HG02938 (cell line): Measurements from ENCODE around the gene EIF1AX.
A peak's percentile ranks its signal among the peaks of the same experiment; 100 is the strongest.
"Not testable (repeated sequence)": the region's sequence is repeated elsewhere in the genome, so short reads cannot be mapped to it uniquely, and the experiment has no call there.

Experiments
- ATAC-seq: cut with Tn5 transposase; IDR thresholded peaks from one replicate; pipeline ENCODE4 v1.9.1; 2021; ENCODE audit warnings: mild to moderate bottlenecking, moderate library complexity; ENCODE audit not compliant: unreplicated experiment

Gene EIF1AX

GRCh38 chrX:20141281-20142220, at the start of gene EIF1AX:
TSS of gene EIF1AX (minus strand) at chrX:20141838. CDS start at chrX:20141640, 198 bp downstream.
- ATAC-seq: peak; percentile 98

- ATAC-seq: no peak
These were observed 47.5 kb upstream of the EIF1AX start for GRCh38 chrX:20189171-20189570.

- peak; percentile 62 for ATAC-seq
These were observed 40.1 kb upstream of the EIF1AX start for GRCh38 chrX:20181598-20182329.

- ATAC-seq: no peak
These were observed 35.5 kb upstream of the EIF1AX start for GRCh38 chrX:20177093-20177492.

- ATAC-seq: no peak
These were observed 32.2 kb upstream of the EIF1AX start for GRCh38 chrX:20173856-20174255.

GRCh38 chrX:20173313-20173712, 31.7 kb upstream of the EIF1AX start:
- no peak for ATAC-seq

- no peak for ATAC-seq
These were observed 30.2 kb upstream of the EIF1AX start for GRCh38 chrX:20171887-20172286.

GRCh38 chrX:20162516-20162915, 20.9 kb upstream of the EIF1AX start:
- ATAC-seq: not testable (repeated sequence)

- ATAC-seq: no peak
These were observed 18.3 kb upstream of the EIF1AX start for GRCh38 chrX:20159797-20160385.

GRCh38 chrX:20151689-20152088, 10.1 kb upstream of the EIF1AX start:
- no peak for ATAC-seq

- no peak for ATAC-seq
These were observed 7.7 kb upstream of the EIF1AX start for GRCh38 chrX:20149326-20149725.

- ATAC-seq: no peak
These were observed 5.9 kb upstream of the EIF1AX start for GRCh38 chrX:20147561-20147960.

GRCh38 chrX:20144491-20144890, 2.9 kb upstream of the EIF1AX start:
- ATAC-seq: no peak

- no peak for ATAC-seq
These were observed 1.9 kb upstream of the EIF1AX start for GRCh38 chrX:20143561-20143960.

- no peak for ATAC-seq
These were observed 1.5 kb upstream of the EIF1AX start for GRCh38 chrX:20143111-20143510.

GRCh38 chrX:20140420-20140819, 1.2 kb downstream of the EIF1AX start:
- ATAC-seq: no peak

GRCh38 chrX:20139966-20140365, 1.7 kb downstream of the EIF1AX start:
- ATAC-seq: no peak

- ATAC-seq: no peak
These were observed 5.7 kb downstream of the EIF1AX start for GRCh38 chrX:20135944-20136343.

GRCh38 chrX:20132666-20133065, 9.0 kb downstream of the EIF1AX start:
- ATAC-seq: no peak

- ATAC-seq: no peak
These were observed 11.3 kb downstream of the EIF1AX start for GRCh38 chrX:20130357-20130756.

GRCh38 chrX:20129547-20129946, 12.1 kb downstream of the EIF1AX start:
- ATAC-seq: no peak

- no peak for ATAC-seq
These were observed 13.0 kb downstream of the EIF1AX start for GRCh38 chrX:20128670-20129069.
